ENCODE data around the gene PEMT. TPM values are rescaled to one million over a fixed set of nuclear protein-coding genes. Genes with fewer than 3 reads are reported as not detected.

PEMT gene
- total and polyA plus RNA-seq, 2 experiments from 2014 or later: 54.8 to 55.2 TPM

GRCh38 chr17:17545031-17545820, 46.3 kb downstream of the PEMT start (continued):
- TF ChIP-seq ZNF462 (CRISPR knock-in tag; IDR thresholded peaks at IDR 0.05) (no peak), ZNF114 (CRISPR knock-in tag; IDR thresholded peaks at IDR 0.05) (no peak), STAT1 (IDR thresholded peaks at IDR 0.05; ENCODE audit: unreplicated experiment) (no peak), CREB1 (CRISPR knock-in tag; IDR thresholded peaks at IDR 0.05; ENCODE audit: low read depth) (no peak), ETS1 (IDR thresholded peaks at IDR 0.05) (no peak)

- Mint-ChIP-seq H3K36me3 (ENCODE audit: low read depth) (no peaks in the 10 kb centered on the region; the same call in 2 of the 3 replicates), H3K4me1 (peaks cover 4% of the 10 kb centered on the region; the same call in 1 of the 3 replicates), H3K4me3 (no peak overlapping the region), H3K27ac (no peak overlapping the region), H3K9me3 (no peaks in the 10 kb centered on the region), H3K27me3 (ENCODE audit: insufficient read depth, low read depth, poor library complexity) (peaks cover 2% of the 10 kb centered on the region)
- H3K4me3 ChIP-seq: no peak overlapping the region
- H3K79me2 ChIP-seq (replicated peaks; ENCODE audit: insufficient read depth): no peaks in the 10 kb centered on the region
- H3K27me3 ChIP-seq (ENCODE audit: insufficient read depth): no peaks in the 10 kb centered on the region
- H3F3A ChIP-seq (replicated peaks; ENCODE audit: low read depth): no peaks in the 10 kb centered on the region
- no peak overlapping the region for H2AFZ ChIP-seq
- no peaks in the 10 kb centered on the region for H3K9me2 ChIP-seq (ENCODE audit: insufficient read depth)
- H3K4me2 ChIP-seq: no peak overlapping the region
- no peaks in the 10 kb centered on the region for H3K4me1 ChIP-seq (ENCODE audit: insufficient read depth)
- no peaks in the 10 kb centered on the region for H3K36me3 ChIP-seq (ENCODE audit: insufficient read depth)
- H3K27ac ChIP-seq (ENCODE audit: low read depth): no peak overlapping the region
- H4K20me1 ChIP-seq (replicated peaks; ENCODE audit: insufficient read depth): no peaks in the 10 kb centered on the region; the same call in 1 of the 2 replicates
- ATAC-seq: no peak
- DNase-seq (ENCODE audit: low spot score): no peak
- TF ChIP-seq EZH2phosphoT487 (IDR thresholded peaks at IDR 0.05; ENCODE audit: unreplicated experiment): no peak
- TF ChIP-seq EZH2 (IDR thresholded peaks at IDR 0.05; ENCODE audit: low read depth, unreplicated experiment): no peak
- no peak for TF ChIP-seq STAT1 (IDR thresholded peaks at IDR 0.05; ENCODE audit: unreplicated experiment)
- TF ChIP-seq NANOG (IDR thresholded peaks at IDR 0.05; ENCODE audit: borderline replicate concordance): no peak
- no peak for TF ChIP-seq POLR2AphosphoS5 (IDR thresholded peaks at IDR 0.05; ENCODE audit: low read depth)
Observed at GRCh38 chr17:17542906-17543635, 48.4 kb downstream of the PEMT start.
